B cell (primary cell): ENCODE data around the gene RAD23B. TPM values are rescaled to one million over a fixed set of nuclear protein-coding genes. Genes with fewer than 3 reads are reported as not detected.
"Not testable (repeated sequence)": the region's sequence is repeated elsewhere in the genome, so short reads cannot be mapped to it uniquely, and the experiment has no call there.

Experiments
- ATAC-seq: fragments of 200-7000 bp; cut with Tn5 transposase; one replicate; pipeline ENCODE4 v1.10.0; 2021; ENCODE audit warnings: low read depth, mild to moderate bottlenecking, moderate number of reproducible peaks, moderate library complexity
- CTCF ChIA-PET: fragments of 350-600 bp; sonication (Branson Sonifier 250); formaldehyde crosslinking; loops from one replicate; lab custom pipeline; 2021; ENCODE audit warnings: antibody characterized with exemption, inconsistent platforms; lab: Charles Lee
- POLR2A ChIA-PET: fragments of 350-600 bp; sonication (Branson Sonifier 250); formaldehyde crosslinking; loops from one replicate; lab custom pipeline; 2021; ENCODE audit warnings: antibody characterized with exemption; lab: Charles Lee
- DNase-seq: peaks from one replicate; pipeline ENCODE4 v3.0.0; 2013
- H2AFZ ChIP-seq: 2 replicates; pipeline ENCODE4 v1.6.1; 2012; ENCODE audit warnings: mild to moderate bottlenecking, low read depth, low read length; ENCODE audit not compliant: insufficient read depth, poor library complexity, severe bottlenecking
- H3K27ac ChIP-seq, 2 donors: 1 replicate in 1 of 2; 2 replicates in 1 of 2; pipeline ENCODE4 v1.5.1; 2012 to 2013; ENCODE audit warnings: low read length in 2 of 2, mild to moderate bottlenecking in 2 of 2, moderate library complexity in 1 of 2
- H3K27me3 ChIP-seq, 4 experiments: fragments of 200-600 bp in 1 of 4; sonication (generic) in 1 of 4; replicated peaks in 1 of 4; 1 replicate in 2 of 4; 2 replicates in 2 of 4; pipeline versions ENCODE4 v1.6.1 to v1.7.0; 2013 to 2016; ENCODE audit warnings: low read length in 3 of 4, mild to moderate bottlenecking in 2 of 4, mixed read lengths in 1 of 4, moderate library complexity in 1 of 4; ENCODE audit not compliant: insufficient read depth in 4 of 4, control insufficient read depth in 3 of 4; ENCODE audit errors: control extremely low read depth in 1 of 4
- H3K36me3 ChIP-seq, 2 experiments: replicated peaks in 1 of 2; 1 replicate in 1 of 2; 2 replicates in 1 of 2; pipeline versions ENCODE4 v1.6.1 to v1.7.1; 2013; ENCODE audit warnings: low read length in 1 of 2; ENCODE audit not compliant: insufficient read depth in 2 of 2, control insufficient read depth in 1 of 2; ENCODE audit errors: control extremely low read depth in 1 of 2, extremely low read depth in 1 of 2
- H3K4me1 ChIP-seq, 2 donors: fragments of 200-600 bp in 1 of 2; sonication (generic) in 1 of 2; 1 replicate in 1 of 2; 2 replicates in 1 of 2; pipeline versions ENCODE4 v1.5.1 to v1.6.1; 2013 to 2017; ENCODE audit warnings: low read length in 2 of 2; ENCODE audit not compliant: control insufficient read depth in 2 of 2, insufficient read depth in 2 of 2
- H3K4me2 ChIP-seq: replicated peaks from 2 replicates; pipeline ENCODE3; 2012; ENCODE audit warnings: mild to moderate bottlenecking, low read depth, low read length; ENCODE audit not compliant: poor library complexity, severe bottlenecking
- H3K4me3 ChIP-seq, 5 experiments: fragments of 200-600 bp in 1 of 5; sonication (generic) in 1 of 5; 1 replicate in 3 of 5; 2 replicates in 2 of 5; pipeline versions ENCODE4 v1.5.1 to v1.7.0; 2011 to 2016; ENCODE audit warnings: low read length in 4 of 5, mild to moderate bottlenecking in 4 of 5, low read depth in 2 of 5, control low read depth in 1 of 5, moderate library complexity in 1 of 5; ENCODE audit not compliant: insufficient read depth in 1 of 5; ENCODE audit errors: control extremely low read depth in 1 of 5, extremely low read depth in 1 of 5
- H3K79me2 ChIP-seq: fragments of 200-600 bp; sonication (generic); one replicate; pipeline ENCODE4 v1.6.0; 2016; ENCODE audit warnings: low read length; ENCODE audit not compliant: control insufficient read depth, insufficient read depth
- H3K9ac ChIP-seq: fragments of 200-600 bp; sonication (generic); 2 replicates; pipeline ENCODE4 v1.6.1; 2017; ENCODE audit warnings: mild to moderate bottlenecking, low read length, moderate library complexity
- H3K9me3 ChIP-seq, 3 donors: one replicate each; pipeline versions ENCODE4 v1.6.1 to v1.7.1; 2013; ENCODE audit warnings: low read length in 2 of 3; ENCODE audit not compliant: control insufficient read depth in 2 of 3, insufficient read depth in 1 of 3; ENCODE audit errors: control extremely low read depth in 1 of 3
- H4K20me1 ChIP-seq: 2 replicates; pipeline ENCODE4 v1.6.0; 2012; ENCODE audit warnings: mild to moderate bottlenecking, low read length; ENCODE audit not compliant: insufficient read depth, control insufficient read depth, poor library complexity, severe bottlenecking
- H3K27ac Mint-ChIP-seq: one replicate; pipeline ENCODE4 v1.8.0; 2021; ENCODE audit warnings: mixed read lengths
- H3K27me3 Mint-ChIP-seq: one replicate; pipeline ENCODE4 v1.8.0; 2021; ENCODE audit warnings: mixed read lengths
- H3K4me1 Mint-ChIP-seq: one replicate; pipeline ENCODE4 v1.8.0; 2021; ENCODE audit warnings: mixed read lengths
- H3K4me3 Mint-ChIP-seq: one replicate; pipeline ENCODE4 v1.8.0; 2021; ENCODE audit warnings: mixed read lengths
- H3K9me3 Mint-ChIP-seq: one replicate; pipeline ENCODE4 v1.8.0; 2022; ENCODE audit warnings: mixed read lengths; ENCODE audit not compliant: insufficient read depth
- CTCF ChIP-seq: fragments of 200-600 bp; IDR thresholded peaks from one replicate; pipeline ENCODE4 v1.8.0; 2022; ENCODE audit warnings: antibody characterized with exemption, mild to moderate bottlenecking
- EZH2 ChIP-seq: IDR thresholded peaks from 2 replicates; pipeline ENCODE4 v1.6.1; 2012; ENCODE audit warnings: borderline replicate concordance, low read depth, mild to moderate bottlenecking, moderate library complexity, low read length; ENCODE audit not compliant: insufficient read depth, poor library complexity, severe bottlenecking
- WGBS: methylation state at CpG from one replicate; pipeline ENCODE4 v1.1.5; 2013; ENCODE audit warnings: missing lambda C conversion rate; ENCODE audit not compliant: insufficient coverage; 5-methylcytosine and 5-hydroxymethylcytosine counted together
- intact Hi-C: fragments of 100-400 bp; cut with micrococcal nuclease; formaldehyde crosslinking; loops from one replicate; pipeline ENCODE4 v1.10.0; 2022
- polyA plus RNA-seq: library from polyadenylated mRNA; depleted of rRNA; stranded (reverse); fragments of >200 nt; gene quantifications from 2 replicates; pipeline ENCODE4 v1.2.3, GENCODE V29; 2012
- total RNA-seq, 2 donors: library from RNA; stranded (reverse); fragments of 120-200 nt in 1 of 2; gene quantifications; 1 replicate in 1 of 2; 2 replicates in 1 of 2; pipeline versions ENCODE4 v1.2.3 to v1.2.4, GENCODE V29; 2013 to 2022

Gene RAD23B
- total and polyA plus RNA-seq, 2 donors (not counting 1 experiment from before 2014, with no cell fraction given), result 36.8 to 78.2 TPM

DNA sequence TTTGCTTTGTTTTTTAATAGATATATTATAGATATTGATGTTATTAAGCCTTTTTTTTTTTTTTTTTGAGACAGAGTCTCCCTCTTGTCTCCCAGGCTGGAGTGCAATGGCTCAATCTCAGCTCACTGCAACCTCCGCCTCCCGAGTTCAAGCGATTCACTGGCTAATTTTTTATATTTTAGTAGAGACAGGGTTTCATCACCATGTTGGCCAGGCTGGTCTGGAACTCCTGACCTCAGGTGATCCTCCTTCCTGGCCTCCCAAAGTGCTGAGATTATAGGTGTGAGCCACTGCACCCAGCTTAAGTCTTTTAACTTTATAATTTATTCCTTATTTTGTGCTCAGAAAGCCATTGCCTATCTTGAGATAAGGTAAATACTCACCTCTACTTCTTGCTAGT lies 24.2 kb upstream of the RAD23B start:
- H2AFZ ChIP-seq, result no peak overlapping the region
- ATAC-seq, result no peak
- no peaks in the 10 kb centered on the region for H3K36me3 ChIP-seq
- WGBS, result no CpG with 5 or more reads among the region's 3 CpGs
- no peaks in the 10 kb centered on the region for H3K79me2 ChIP-seq
- H3K27me3 Mint-ChIP-seq, result peaks cover 11% of the 10 kb centered on the region
- peaks cover 0 to 5% (median 0%) of the 10 kb centered on the region in 4 experiments for H3K27me3 ChIP-seq
- H3K4me3 ChIP-seq, result no peak overlapping the region
- no peak overlapping the region for H3K4me3 Mint-ChIP-seq
- H3K4me1 Mint-ChIP-seq, result peaks cover 25% of the 10 kb centered on the region
- H4K20me1 ChIP-seq, result no peaks in the 10 kb centered on the region
- H3K9me3 ChIP-seq, result no peaks in the 10 kb centered on the region
- H3K9ac ChIP-seq, result no peak overlapping the region
- no peak overlapping the region for H3K27ac ChIP-seq
- peaks cover 22 to 26% of the 10 kb centered on the region in 2 donors for H3K4me1 ChIP-seq
- ChIA-PET CTCF (no interaction called here), POLR2A (interaction anchor here (0.6 kb wide), 1 partner anchor 25 kb away, joined by 3 read pairs; no protein-coding TSS in a partner anchor)
- no peaks in the 10 kb centered on the region for H3K9me3 Mint-ChIP-seq
- H3K4me2 ChIP-seq, result peak overlapping the region; percentile 70
- TF ChIP-seq CTCF, result no peak
- TF ChIP-seq EZH2, result no peak
- no peak overlapping the region for H3K27ac Mint-ChIP-seq
- DNase-seq, result no peak
- intact Hi-C loops, result no loop called here

GRCh38 chr9:107259751-107260313 lies 23.2 kb upstream of the RAD23B start:
- H3K4me2 ChIP-seq, result peak overlapping the region; percentile 70
- peak overlapping the region; percentile 35 for H3K9ac ChIP-seq
- peaks cover 22 to 26% of the 10 kb centered on the region in 2 donors for H3K4me1 ChIP-seq
- CTCF ChIA-PET, result interaction anchor here (0.6 to 6.2 kb wide), 16 partner anchors 8 to 165 kb away, joined by 3 to 60 read pairs (median 5); partner anchors contain the start of gene RAD23B
- peak overlapping the region; percentile 81 for H3K27ac Mint-ChIP-seq
- not testable (repeated sequence) for H3K27me3 Mint-ChIP-seq, H3K79me2 ChIP-seq, H4K20me1 ChIP-seq, DNase-seq, H3K9me3 Mint-ChIP-seq, H3K9me3 ChIP-seq, ATAC-seq, H3K27me3 ChIP-seq, H3K36me3 ChIP-seq, H3K27ac ChIP-seq, H2AFZ ChIP-seq
- intact Hi-C loops, result loop anchor here (1.0 to 5.0 kb wide), 3 partner anchors 19 to 37 kb away; partner anchors contain the start of gene RAD23B
- peak overlapping the region in 1 of 5 experiments; percentile 43 for H3K4me3 ChIP-seq
- WGBS, result 100% methylated on average over 3 of the region's 13 CpGs
- H3K4me1 Mint-ChIP-seq, result peaks cover 25% of the 10 kb centered on the region
- H3K4me3 Mint-ChIP-seq, result peak overlapping the region; percentile 81
- POLR2A ChIA-PET, result interaction anchor here (0.8 to 2.8 kb wide), 3 partner anchors 10 to 59 kb away, joined by 3 to 50 read pairs (median 8); partner anchors contain the start of gene RAD23B
